H1 (cell line): Measurements from ENCODE around the gene ABHD8. TPM values are rescaled to one million over a fixed set of nuclear protein-coding genes. Genes with fewer than 3 reads are reported as not detected.
A peak's percentile ranks its signal among the peaks of the same experiment; 100 is the strongest.

Experiments
- ASH2L ChIP-seq: fragments of 200-600, 300-600 bp; sonication (generic); IDR thresholded peaks from one replicate; pipeline ENCODE4 v1.7.1; 2017; ENCODE audit warnings: low read length
- ATF2 ChIP-seq: IDR thresholded peaks from 2 replicates; pipeline ENCODE4 v1.6.1; 2012; ENCODE audit warnings: low read length, inconsistent platforms
- BACH1 ChIP-seq: IDR thresholded peaks from 2 replicates; pipeline ENCODE4 v1.6.1; 2012; ENCODE audit warnings: low read length, improper control_type of control experiment
- BCL11A ChIP-seq, 2 experiments: IDR thresholded peaks; one replicate each; pipeline ENCODE4 v1.6.1; 2011; ENCODE audit warnings: low read depth in 2 of 2, low read length in 2 of 2, mild to moderate bottlenecking in 2 of 2
- CHD1 ChIP-seq: IDR thresholded peaks from 2 replicates; pipeline ENCODE4 v1.6.1; 2012; ENCODE audit warnings: low read depth, low read length, improper control_type of control experiment
- CREB1 ChIP-seq: IDR thresholded peaks from 2 replicates; pipeline ENCODE4 v1.6.1; 2012; ENCODE audit warnings: inconsistent platforms
- CTCF ChIP-seq, 3 experiments: IDR thresholded peaks; 1 replicate in 2 of 3; 2 replicates in 1 of 3; pipeline versions ENCODE4 v1.5.1 to v1.6.1; 2011; ENCODE audit warnings: low read length in 3 of 3, mild to moderate bottlenecking in 3 of 3, inconsistent platforms in 2 of 3, low read depth in 1 of 3, moderate library complexity in 1 of 3; ENCODE audit not compliant: insufficient read depth in 1 of 3; ENCODE audit errors: control extremely low read depth in 1 of 3
- GABPA ChIP-seq: IDR thresholded peaks from 2 replicates; pipeline ENCODE4 v1.6.1; 2011; ENCODE audit warnings: mild to moderate bottlenecking, low read length, moderate library complexity, borderline replicate concordance; ENCODE audit not compliant: insufficient read depth
- JUND ChIP-seq: IDR thresholded peaks from 2 replicates; pipeline ENCODE4 v1.6.1; 2011; ENCODE audit warnings: mild to moderate bottlenecking, improper control_type of control experiment, low read length
- POLR2A ChIP-seq, 2 experiments: IDR thresholded peaks; 1 replicate in 1 of 2; 2 replicates in 1 of 2; pipeline ENCODE4 v1.6.1; 2011; ENCODE audit warnings: low read depth in 2 of 2, low read length in 2 of 2, mild to moderate bottlenecking in 2 of 2; ENCODE audit errors: control extremely low read depth in 1 of 2
- POLR2AphosphoS5 ChIP-seq: IDR thresholded peaks from 2 replicates; pipeline ENCODE4 v1.6.1; 2011; ENCODE audit warnings: low read depth, low read length
- RNF2 ChIP-seq: fragments of 200-900, 300-1000 bp; sonication (generic); IDR thresholded peaks from 2 replicates; pipeline ENCODE4 v1.7.1; 2016; ENCODE audit warnings: borderline replicate concordance, low read depth, mild to moderate bottlenecking, antibody characterized with exemption, low read length; ENCODE audit not compliant: poor library complexity, severe bottlenecking; ENCODE audit errors: missing control alignments
- SAP30 ChIP-seq: fragments of 300-600 bp; sonication (generic); IDR thresholded peaks from 2 replicates; pipeline ENCODE4 v1.7.1; 2012; ENCODE audit warnings: low read length, moderate library complexity, mild to moderate bottlenecking, inconsistent platforms; ENCODE audit not compliant: insufficient read depth, insufficient replicate concordance
- SIN3A ChIP-seq, 2 experiments: IDR thresholded peaks in 1 of 2; conservative IDR thresholded peaks in 1 of 2; 2 replicates each; pipeline ENCODE4 v1.6.1; 2011 to 2012; ENCODE audit warnings: low read length in 2 of 2, improper control_type of control experiment in 1 of 2, low read depth in 1 of 2, mild to moderate bottlenecking in 1 of 2
- SIX5 ChIP-seq: IDR thresholded peaks from 2 replicates; pipeline ENCODE4 v1.6.1; 2011; ENCODE audit warnings: mild to moderate bottlenecking, low read depth, low read length
- SUZ12 ChIP-seq: fragments of 200-600 bp; sonication (generic); IDR thresholded peaks from 2 replicates; pipeline ENCODE4 v1.6.1; 2012; ENCODE audit warnings: mild to moderate bottlenecking, inconsistent platforms, low read length, moderate library complexity, mixed read lengths
- TCF12 ChIP-seq: IDR thresholded peaks from 2 replicates; pipeline ENCODE4 v1.6.1; 2011; ENCODE audit warnings: low read depth, mild to moderate bottlenecking, low read length
- USF2 ChIP-seq: IDR thresholded peaks from 2 replicates; pipeline ENCODE4 v1.6.1; 2011; ENCODE audit warnings: low read length, improper control_type of control experiment
- YY1 ChIP-seq: IDR thresholded peaks from 2 replicates; pipeline ENCODE4 v1.6.1; 2011; ENCODE audit warnings: low read depth, mild to moderate bottlenecking, low read length
- polyA plus RNA-seq, 7 experiments: library from polyadenylated mRNA; depleted of rRNA in 3 of 7; stranded (reverse) in 5 of 7; unstranded in 2 of 7; fragments of >200 nt in 5 of 7; fragments of 200-250 nt in 2 of 7; gene quantifications; 1 replicate in 5 of 7; 2 replicates in 1 of 7; 4 replicates in 1 of 7; pipeline versions ENCODE4 v1.2.1 to v1.2.3, GENCODE V29; 2011 to 2013; ENCODE audit warnings: missing spikeins in 2 of 7, mixed read lengths in 2 of 7
- total RNA-seq: library from RNA; stranded (reverse); fragmentation: NEBNext Ultra II Directional; extraction: Animal tissue kit (Norgen Biotek cat#: 25700); gene quantifications from 2 replicates; pipeline ENCODE4 v1.2.1, GENCODE V29; 2021

Gene ABHD8
- total and polyA plus RNA-seq, 2 of the 8 experiments (the other 6 are each of a cell fraction or from before 2014, with no cell fraction given): 11.3 to 18.7 TPM

GRCh38 chr19:17303167-17303939 is at the start of gene ABHD8 (continued):
- peak; percentile 66 for TF ChIP-seq USF2
- peak; percentile 51; the same call in 1 of the 2 replicates for TF ChIP-seq YY1
- no peak for TF ChIP-seq RNF2
- TF ChIP-seq ATF2: no peak
- peak; percentile 62 to 74 (median 69) for TF ChIP-seq CTCF (IDR thresholded peaks at IDR 0.05; ENCODE audit: control extremely low read depth in 1 of 3, insufficient read depth in 1 of 3, low read depth in 1 of 3, low read length in 3 of 3)
- TF ChIP-seq POLR2A (IDR thresholded peaks at IDR 0.05; ENCODE audit: control extremely low read depth in 1 of 2, low read depth in 2 of 2, low read length in 2 of 2): peak in 1 of 2 experiments; percentile 37; a peak in 2 of 3 replicates
- no peak for TF ChIP-seq JUND
- TF ChIP-seq BCL11A (IDR thresholded peaks at IDR 0.05; ENCODE audit: low read depth in 2 of 2, low read length in 2 of 2): no peak
- TF ChIP-seq CHD1: no peak
- peak; percentile 76 for TF ChIP-seq CREB1
- no peak for TF ChIP-seq BACH1
- no peak for TF ChIP-seq SUZ12
- TF ChIP-seq GABPA: no peak
- TF ChIP-seq ASH2L: no peak
- no peak for TF ChIP-seq SIX5
- peak; percentile 22; the same call in 1 of the 2 replicates for TF ChIP-seq POLR2AphosphoS5
- peak in 1 of 2 experiments; percentile 71; a peak in 1 of 4 replicates for TF ChIP-seq SIN3A (conservative IDR thresholded peaks at IDR 0.05 in 1 of 2, IDR thresholded peaks at IDR 0.05 in 1 of 2; ENCODE audit: low read depth in 1 of 2, low read length in 2 of 2)
- no peak for TF ChIP-seq TCF12
- no peak for TF ChIP-seq SAP30
